ENCODE measurements around the gene ASAP2. TPM values are rescaled to one million over a fixed set of nuclear protein-coding genes. Genes with fewer than 3 reads are reported as not detected.

Gene ASAP2
- total RNA-seq, 2 donors from 2014 or later: 9.2 to 17.8 TPM

DNA sequence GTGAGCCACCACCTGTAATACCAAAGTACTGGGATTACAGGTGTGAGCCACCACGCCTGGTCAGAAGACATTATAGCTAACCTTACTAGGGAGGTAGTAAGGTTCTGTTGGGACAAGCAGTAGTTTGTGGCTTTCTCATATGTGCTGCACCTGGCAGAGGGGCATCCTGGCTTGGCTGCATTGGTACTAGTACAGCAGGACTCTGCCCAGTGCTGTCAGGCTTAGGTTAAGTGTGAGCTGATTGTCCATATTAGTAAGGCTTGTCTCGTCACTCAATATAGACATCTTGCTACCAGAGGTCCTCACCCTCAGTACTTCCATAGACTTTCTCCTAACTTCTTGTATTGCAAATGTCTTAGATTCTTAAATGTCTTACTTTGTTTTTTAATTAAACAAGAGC lies 96.1 kb downstream of the ASAP2 start:
- Histone ChIP-seq H3K27me3 (replicated peaks; ENCODE audit: insufficient read depth) (no peaks in the 10 kb centered on the region), H3K4me1 (replicated peaks) (no peaks in the 10 kb centered on the region), H3K9me3 (no peaks in the 10 kb centered on the region), H3K27ac (no peak overlapping the region), H3K36me3 (no peaks in the 10 kb centered on the region), H3K4me3 (no peak overlapping the region)
- intact Hi-C loops (cut with DNase I): no loop called here
- no peak for DNase-seq (ENCODE audit: low spot score)
- no peak for TF ChIP-seq POLR2A (IDR thresholded peaks at IDR 0.05)
- TF ChIP-seq, protein P1, sequence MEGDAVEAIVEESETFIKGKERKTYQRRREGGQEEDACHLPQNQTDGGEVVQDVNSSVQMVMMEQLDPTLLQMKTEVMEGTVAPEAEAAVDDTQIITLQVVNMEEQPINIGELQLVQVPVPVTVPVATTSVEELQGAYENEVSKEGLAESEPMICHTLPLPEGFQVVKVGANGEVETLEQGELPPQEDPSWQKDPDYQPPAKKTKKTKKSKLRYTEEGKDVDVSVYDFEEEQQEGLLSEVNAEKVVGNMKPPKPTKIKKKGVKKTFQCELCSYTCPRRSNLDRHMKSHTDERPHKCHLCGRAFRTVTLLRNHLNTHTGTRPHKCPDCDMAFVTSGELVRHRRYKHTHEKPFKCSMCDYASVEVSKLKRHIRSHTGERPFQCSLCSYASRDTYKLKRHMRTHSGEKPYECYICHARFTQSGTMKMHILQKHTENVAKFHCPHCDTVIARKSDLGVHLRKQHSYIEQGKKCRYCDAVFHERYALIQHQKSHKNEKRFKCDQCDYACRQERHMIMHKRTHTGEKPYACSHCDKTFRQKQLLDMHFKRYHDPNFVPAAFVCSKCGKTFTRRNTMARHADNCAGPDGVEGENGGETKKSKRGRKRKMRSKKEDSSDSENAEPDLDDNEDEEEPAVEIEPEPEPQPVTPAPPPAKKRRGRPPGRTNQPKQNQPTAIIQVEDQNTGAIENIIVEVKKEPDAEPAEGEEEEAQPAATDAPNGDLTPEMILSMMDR (IDR thresholded peaks at IDR 0.05): no peak
- no peak for TF ChIP-seq POLR2AphosphoS5 (IDR thresholded peaks at IDR 0.05)
- WGBS: 92% methylated on average over 2 of the region's 2 CpGs

DNA sequence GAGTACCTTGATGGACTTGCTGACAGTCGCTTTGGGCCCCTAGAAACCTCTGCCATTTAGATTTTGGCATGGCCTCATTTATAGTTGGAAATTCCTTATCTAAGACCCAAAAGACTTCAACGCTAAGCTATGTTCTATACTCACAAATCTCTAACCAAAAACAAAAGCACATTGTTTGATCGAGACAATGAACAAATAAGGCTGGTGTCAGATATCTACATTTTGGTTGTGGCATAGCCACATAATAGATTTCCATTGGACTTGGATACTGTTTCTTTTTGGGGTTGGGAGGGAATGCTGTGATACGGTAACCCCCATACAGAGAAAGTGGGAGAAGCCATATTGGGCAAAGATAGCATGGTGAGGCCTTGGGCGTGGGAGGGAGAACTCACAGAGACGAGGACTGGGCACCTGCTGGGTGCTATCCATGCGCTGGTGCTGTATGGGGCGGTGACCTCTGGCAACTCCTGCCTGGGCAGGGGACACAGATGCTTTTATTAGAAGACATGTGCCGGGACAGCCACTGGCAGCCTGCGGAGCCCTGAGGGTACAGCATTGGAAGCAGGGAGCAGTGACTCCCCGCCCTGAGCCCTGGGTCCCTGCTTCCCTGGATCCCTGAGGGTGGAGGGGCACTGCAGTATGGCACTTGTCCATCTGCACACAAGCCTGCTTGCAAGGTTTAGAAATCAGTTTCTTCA lies 97.1 kb downstream of the ASAP2 start:
- Histone ChIP-seq H3K27me3 (replicated peaks; ENCODE audit: insufficient read depth) (no peaks in the 10 kb centered on the region), H3K36me3 (no peaks in the 10 kb centered on the region), H3K27ac (no peak overlapping the region), H3K4me3 (no peak overlapping the region), H3K9me3 (no peaks in the 10 kb centered on the region), H3K4me1 (replicated peaks) (no peaks in the 10 kb centered on the region)
- no peak for DNase-seq (ENCODE audit: low spot score)
- TF ChIP-seq POLR2AphosphoS5 (IDR thresholded peaks at IDR 0.05) (no peak), POLR2A (IDR thresholded peaks at IDR 0.05) (no peak)
- TF ChIP-seq, protein P1 (IDR thresholded peaks at IDR 0.05): no peak
- WGBS: 67% methylated on average over 11 of the region's 11 CpGs
- intact Hi-C loops (cut with DNase I): no loop called here

DNA sequence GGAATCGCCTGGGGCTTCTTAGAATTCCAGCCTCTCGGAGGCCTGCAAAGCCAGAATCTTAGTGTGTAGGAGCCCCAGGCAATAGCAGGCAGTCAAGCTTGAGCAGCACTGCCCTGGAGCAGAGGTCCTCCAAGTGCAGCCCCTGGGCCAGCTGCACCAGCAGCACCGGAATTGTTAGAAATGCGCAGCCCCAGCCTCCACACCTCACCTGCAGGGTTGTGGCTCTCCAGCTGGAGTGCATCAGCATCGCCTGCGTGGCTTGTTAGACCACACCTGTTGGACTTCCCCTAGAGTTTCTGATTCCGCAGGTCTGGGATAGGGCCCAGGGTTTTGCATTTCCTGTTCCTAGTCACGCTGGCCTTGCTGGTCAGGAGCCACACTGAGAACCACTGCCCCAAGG lies 100.3 kb downstream of the ASAP2 start:
- Histone ChIP-seq H3K27ac (peak overlapping the region; percentile 15 to 25), H3K4me3 (no peak overlapping the region), H3K4me1 (replicated peaks) (no peaks in the 10 kb centered on the region)

DNA sequence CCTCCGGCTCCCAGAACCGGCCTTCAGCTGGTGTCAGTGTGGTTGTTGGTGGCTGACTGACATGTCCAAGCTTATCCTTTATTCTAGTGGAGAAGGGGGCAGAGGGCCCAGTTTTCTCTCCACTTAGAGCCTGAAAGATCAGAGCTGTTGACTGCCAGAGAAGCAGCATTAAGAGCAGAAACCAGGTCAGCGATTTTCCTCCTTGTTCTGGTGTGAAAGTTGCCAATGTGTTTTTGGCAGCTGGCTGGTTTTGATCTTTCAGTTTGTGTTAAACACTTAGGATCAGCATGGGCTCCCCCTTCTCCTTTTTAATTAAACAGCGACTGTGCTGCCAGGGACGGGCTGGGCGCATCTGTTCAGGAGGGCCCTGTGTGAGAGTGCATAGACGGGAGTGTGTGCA lies 100.9 kb downstream of the ASAP2 start:
- TF ChIP-seq, protein P1 (IDR thresholded peaks at IDR 0.05): no peak
- TF ChIP-seq POLR2AphosphoS5 (IDR thresholded peaks at IDR 0.05): no peak
- no peak for TF ChIP-seq POLR2A (IDR thresholded peaks at IDR 0.05)
- H3K27ac ChIP-seq: peak overlapping the region; percentile 15 to 25
- intact Hi-C loops (cut with DNase I): no loop called here
- no peak overlapping the region for H3K4me3 ChIP-seq
- H3K36me3 ChIP-seq: no peaks in the 10 kb centered on the region
- no peak for DNase-seq (ENCODE audit: low spot score)
- H3K27me3 ChIP-seq (replicated peaks; ENCODE audit: insufficient read depth): no peaks in the 10 kb centered on the region
- 33% methylated on average over 7 of the region's 7 CpGs for WGBS
- H3K9me3 ChIP-seq: no peaks in the 10 kb centered on the region
- no peaks in the 10 kb centered on the region for H3K4me1 ChIP-seq (replicated peaks)

More for the DNA sequence above, 100.3 kb downstream of the ASAP2 start:
- H3K27me3 ChIP-seq (replicated peaks; ENCODE audit: insufficient read depth): no peaks in the 10 kb centered on the region
- TF ChIP-seq, protein P1 (IDR thresholded peaks at IDR 0.05): peak in 1 of 4 experiments; percentile 27
- TF ChIP-seq POLR2AphosphoS5 (IDR thresholded peaks at IDR 0.05) (peak; percentile 7), POLR2A (IDR thresholded peaks at IDR 0.05) (peak; percentile 22)
- no peaks in the 10 kb centered on the region for H3K9me3 ChIP-seq
- no peaks in the 10 kb centered on the region for H3K36me3 ChIP-seq
- no peak for DNase-seq (ENCODE audit: low spot score)
- 57% methylated on average over 8 of the region's 8 CpGs for WGBS
- intact Hi-C loops (cut with DNase I): no loop called here
